SK-MEL-5 (cell line): ENCODE results near the gene PCMTD2. TPM values are rescaled to one million over a fixed set of nuclear protein-coding genes. Genes with fewer than 3 reads are reported as not detected.
"Not testable (repeated sequence)": the region's sequence is repeated elsewhere in the genome, so short reads cannot be mapped to it uniquely, and the experiment has no call there.

Experiments used
- DNase-seq: peaks from one replicate; pipeline ENCODE4 v3.0.0-alpha.2; 2016; ENCODE audit warnings: low read depth, low spot score
- in situ Hi-C: cut with HindIII; loops from 2 replicates; pipeline ENCODE4 v1.10.0; 2016; ENCODE audit warnings: low sequenced_read_pairs, high pct_unique_total_duplicates, low pct_unique_long_range_greater_than_20kb
- small RNA-seq, 2 experiments: library from RNA; depleted of rRNA; stranded (forward); fragments of <200 nt; gene quantifications; one replicate each; pipeline ENCODE3, GENCODE V24; 2014
- total RNA-seq: library from RNA; depleted of rRNA; stranded (reverse); fragments of >200 nt; shearing (Covaris generic); gene quantifications from 2 replicates; pipeline ENCODE4 v1.2.3, GENCODE V29; 2014; rRNA removed

Gene PCMTD2
- total RNA-seq, 1 experiment from 2014 or later: 41.1 TPM

GRCh38 chr20:64316415-64317083 lies 61.0 kb downstream of the PCMTD2 start:
- in situ Hi-C loops, DNase-seq: not testable (repeated sequence)

GRCh38 chr20:64317331-64317730 lies 61.8 kb downstream of the PCMTD2 start:
- in situ Hi-C loops, DNase-seq: not testable (repeated sequence)

- in situ Hi-C loops, DNase-seq: not testable (repeated sequence)
Measured at GRCh38 chr20:64318056-64318455, 62.5 kb downstream of the PCMTD2 start.

GRCh38 chr20:64322031-64322789 lies 66.7 kb downstream of the PCMTD2 start:
- DNase-seq, in situ Hi-C loops: not testable (repeated sequence)

Small RNA genes within 50 kb of the gene (small RNA-seq; reads per million reads assigned to genes)
- 0 reads per million in 2 experiments for gene AL137028.2

Other genes with a start within 250 kb of the PCMTD2 start
- gene C20orf204, start 219.6 kb upstream of the PCMTD2 start, total RNA-seq: 0.37 and 0.59 TPM in 2 replicates
- gene SOX18, start 206.1 kb upstream of the PCMTD2 start, total RNA-seq: 0.37 TPM in 1 of 2 replicates, not detected in the other
- 6.8 and 9.8 TPM in 2 replicates for gene TCEA2, start 192.6 kb upstream of the PCMTD2 start, total RNA-seq
- gene RGS19, start 176.2 kb upstream of the PCMTD2 start, total RNA-seq: 28.7 and 31.4 TPM in 2 replicates
- gene OPRL1, start 175.7 kb upstream of the PCMTD2 start, total RNA-seq: 2.1 and 3.2 TPM in 2 replicates
- 1.1 TPM in 1 of 2 replicates, not detected in the other for gene LKAAEAR1, start 171.3 kb upstream of the PCMTD2 start, total RNA-seq
- gene NPBWR2, start 148.2 kb upstream of the PCMTD2 start, total RNA-seq: not detected in 2 replicates
- gene MYT1, start 91.3 kb upstream of the PCMTD2 start, total RNA-seq: 0.29 and 1.8 TPM in 2 replicates